ENCODE data around the gene SF1. TPM values are rescaled to one million over a fixed set of nuclear protein-coding genes. Genes with fewer than 3 reads are reported as not detected.

The SF1 gene
- total and polyA plus RNA-seq, 2 of the 8 experiments (the other 6 are each of a cell fraction or from before 2014, with no cell fraction given): 72.7 to 353 TPM

- no peak for TF ChIP-seq SIX5 (IDR thresholded peaks at IDR 0.05; ENCODE audit: low read depth, low read length)
- 0 out of 2 replicates have a peak, but pooled peaks have one; percentile 17 for TF ChIP-seq POLR2AphosphoS5 (IDR thresholded peaks at IDR 0.05; ENCODE audit: low read depth, low read length)
- TF ChIP-seq CHD7 (IDR thresholded peaks at IDR 0.05; ENCODE audit: insufficient replicate concordance, low read length): no peak
- peak; percentile 16 for TF ChIP-seq ASH2L (IDR thresholded peaks at IDR 0.05; ENCODE audit: low read length)
- no peak for TF ChIP-seq HDAC6 (IDR thresholded peaks at IDR 0.05; ENCODE audit: low read depth, low read length)
- peak; percentile 13; the same call in 1 of the 2 replicates for TF ChIP-seq CREB1 (IDR thresholded peaks at IDR 0.05)
- TF ChIP-seq TEAD4 (IDR thresholded peaks at IDR 0.05; ENCODE audit: low read depth, low read length): no peak
- TF ChIP-seq GABPA (IDR thresholded peaks at IDR 0.05; ENCODE audit: borderline replicate concordance, insufficient read depth, low read length): no peak
- TF ChIP-seq SUZ12 (IDR thresholded peaks at IDR 0.05; ENCODE audit: low read length): peak; percentile 58; the same call in 1 of the 2 replicates
- TF ChIP-seq GTF2F1 (IDR thresholded peaks at IDR 0.05; ENCODE audit: borderline replicate concordance, low read depth, low read length): no peak
Observed at GRCh38 chr11:64743591-64744543, 34.5 kb downstream of the SF1 start, which contains the start of gene RASGRP2 (continued).

All from H1 (cell line).